ENCODE measurements around the gene IL6R. TPM values are rescaled to one million over a fixed set of nuclear protein-coding genes. Genes with fewer than 3 reads are reported as not detected.
A peak's percentile ranks its signal among the peaks of the same experiment; 100 is the strongest.

Gene IL6R
- total RNA-seq, 4 donors from 2014 or later = 44.7 to 59.4 (median 55.5) TPM

GRCh38 chr1:154425172-154425571 is 20.0 kb downstream of the IL6R start:
- 81 to 88% methylated on average over 5 of the region's 6 CpGs for WGBS, 2 donors (ENCODE audit: low coverage in 1 of 2)
- H3K9me3 ChIP-seq = no peaks in the 10 kb centered on the region
- H3K4me1 ChIP-seq = peaks cover 33 to 100% (median 72%) of the 10 kb centered on the region in 3 donors
- no peak overlapping the region for H3K4me3 ChIP-seq
- TF ChIP-seq POLR2A (IDR thresholded peaks at IDR 0.05) (no peak), EP300 (IDR thresholded peaks at IDR 0.05) (no peak), POLR2AphosphoS5 (IDR thresholded peaks at IDR 0.05) (no peak)
- TF ChIP-seq, protein P1, sequence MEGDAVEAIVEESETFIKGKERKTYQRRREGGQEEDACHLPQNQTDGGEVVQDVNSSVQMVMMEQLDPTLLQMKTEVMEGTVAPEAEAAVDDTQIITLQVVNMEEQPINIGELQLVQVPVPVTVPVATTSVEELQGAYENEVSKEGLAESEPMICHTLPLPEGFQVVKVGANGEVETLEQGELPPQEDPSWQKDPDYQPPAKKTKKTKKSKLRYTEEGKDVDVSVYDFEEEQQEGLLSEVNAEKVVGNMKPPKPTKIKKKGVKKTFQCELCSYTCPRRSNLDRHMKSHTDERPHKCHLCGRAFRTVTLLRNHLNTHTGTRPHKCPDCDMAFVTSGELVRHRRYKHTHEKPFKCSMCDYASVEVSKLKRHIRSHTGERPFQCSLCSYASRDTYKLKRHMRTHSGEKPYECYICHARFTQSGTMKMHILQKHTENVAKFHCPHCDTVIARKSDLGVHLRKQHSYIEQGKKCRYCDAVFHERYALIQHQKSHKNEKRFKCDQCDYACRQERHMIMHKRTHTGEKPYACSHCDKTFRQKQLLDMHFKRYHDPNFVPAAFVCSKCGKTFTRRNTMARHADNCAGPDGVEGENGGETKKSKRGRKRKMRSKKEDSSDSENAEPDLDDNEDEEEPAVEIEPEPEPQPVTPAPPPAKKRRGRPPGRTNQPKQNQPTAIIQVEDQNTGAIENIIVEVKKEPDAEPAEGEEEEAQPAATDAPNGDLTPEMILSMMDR (IDR thresholded peaks at IDR 0.05) = no peak
- H3K27ac ChIP-seq = peak overlapping the region in 3 of 4 donors; percentile 34 to 97 (median 84)
- H3K36me3 ChIP-seq = peaks cover 0 to 11% of the 10 kb centered on the region in 2 donors
- no peak for ATAC-seq
- no peaks in the 10 kb centered on the region for H3K27me3 ChIP-seq

DNA sequence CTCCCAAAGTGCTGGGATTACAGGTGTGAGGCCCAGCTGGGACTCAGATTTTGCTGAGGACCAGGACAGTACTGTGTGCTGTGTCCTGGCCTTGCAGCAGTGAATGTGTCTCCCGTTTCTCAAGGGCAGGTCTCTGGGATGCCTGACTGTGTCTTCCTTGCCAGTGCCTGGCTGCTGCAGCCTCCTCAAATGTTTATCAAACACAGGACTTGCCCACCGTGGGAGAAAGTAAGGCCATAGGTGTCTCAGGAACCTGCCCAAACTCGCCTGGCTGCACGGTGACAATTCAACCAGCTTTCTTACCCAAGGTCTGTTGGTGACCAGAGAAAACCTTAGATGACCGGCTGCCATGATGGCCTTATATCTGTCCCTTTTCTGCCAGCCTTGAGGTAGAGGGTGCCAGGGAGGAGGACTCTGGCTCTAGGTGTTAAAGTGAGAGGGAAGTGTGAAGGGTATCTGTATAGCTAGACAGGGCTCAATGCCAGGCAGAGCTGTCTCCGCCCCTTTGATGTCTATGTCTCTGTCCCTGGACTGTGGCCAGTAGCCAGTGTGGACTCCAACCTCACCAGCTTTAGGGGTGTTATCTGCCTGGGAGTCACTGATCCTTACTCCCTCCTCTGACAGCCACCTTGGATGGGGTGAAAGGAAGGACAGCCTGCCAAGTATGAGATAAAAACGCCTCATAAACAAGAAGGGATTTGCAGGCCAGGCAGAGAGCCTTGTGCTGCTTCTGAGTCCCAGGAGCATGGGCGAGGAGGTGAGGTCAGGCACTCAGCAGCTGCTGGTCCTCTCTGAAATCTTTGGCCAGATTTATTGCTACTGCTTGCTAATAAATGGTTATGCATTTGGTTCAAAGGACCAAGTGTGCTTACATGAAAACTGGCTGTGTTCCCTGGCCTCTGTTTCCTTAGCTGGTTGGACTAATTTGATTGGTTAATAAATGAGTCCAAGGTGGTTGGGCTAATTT is 22.3 kb downstream of the IL6R start:
- H3K4me1 ChIP-seq = peaks cover 25 to 100% (median 67%) of the 10 kb centered on the region in 3 donors
- no peaks in the 10 kb centered on the region for H3K9me3 ChIP-seq

GRCh38 chr1:154429118-154429517 is 24.0 kb downstream of the IL6R start:
- Histone ChIP-seq H3K36me3 (peaks cover 0 to 22% of the 10 kb centered on the region in 2 donors), H3K27ac (peak overlapping the region; percentile 55 to 97 (median 88)), H3K9me3 (no peaks in the 10 kb centered on the region), H3K4me3 (no peak overlapping the region), H3K27me3 (no peaks in the 10 kb centered on the region), H3K4me1 (peaks cover 26 to 100% (median 55%) of the 10 kb centered on the region in 3 donors)
- no peak for ATAC-seq
- WGBS, 2 donors (ENCODE audit: low coverage in 1 of 2) = 73% methylated on average over 5 of the region's 15 CpGs; no CpG with 5 or more reads in 1 of the 2 donors
- TF ChIP-seq POLR2AphosphoS5 (IDR thresholded peaks at IDR 0.05) (no peak), EP300 (IDR thresholded peaks at IDR 0.05) (no peak), POLR2A (IDR thresholded peaks at IDR 0.05) (no peak)
- TF ChIP-seq, protein P1 (IDR thresholded peaks at IDR 0.05) = no peak

More for the DNA sequence above, 22.3 kb downstream of the IL6R start:
- Histone ChIP-seq H3K36me3 (peaks cover 0 to 22% of the 10 kb centered on the region in 2 donors), H3K4me3 (no peak overlapping the region), H3K27me3 (no peaks in the 10 kb centered on the region), H3K27ac (peak overlapping the region; percentile 55 to 97 (median 88))
- peak; percentile 64 for ATAC-seq
- WGBS, 2 donors (ENCODE audit: low coverage in 1 of 2) = 0 to 34% methylated on average over 1 to 5 of the region's 8 CpGs
- TF ChIP-seq, protein P1 (IDR thresholded peaks at IDR 0.05) = no peak
- peak; percentile 85 for TF ChIP-seq POLR2AphosphoS5 (IDR thresholded peaks at IDR 0.05)

DNA sequence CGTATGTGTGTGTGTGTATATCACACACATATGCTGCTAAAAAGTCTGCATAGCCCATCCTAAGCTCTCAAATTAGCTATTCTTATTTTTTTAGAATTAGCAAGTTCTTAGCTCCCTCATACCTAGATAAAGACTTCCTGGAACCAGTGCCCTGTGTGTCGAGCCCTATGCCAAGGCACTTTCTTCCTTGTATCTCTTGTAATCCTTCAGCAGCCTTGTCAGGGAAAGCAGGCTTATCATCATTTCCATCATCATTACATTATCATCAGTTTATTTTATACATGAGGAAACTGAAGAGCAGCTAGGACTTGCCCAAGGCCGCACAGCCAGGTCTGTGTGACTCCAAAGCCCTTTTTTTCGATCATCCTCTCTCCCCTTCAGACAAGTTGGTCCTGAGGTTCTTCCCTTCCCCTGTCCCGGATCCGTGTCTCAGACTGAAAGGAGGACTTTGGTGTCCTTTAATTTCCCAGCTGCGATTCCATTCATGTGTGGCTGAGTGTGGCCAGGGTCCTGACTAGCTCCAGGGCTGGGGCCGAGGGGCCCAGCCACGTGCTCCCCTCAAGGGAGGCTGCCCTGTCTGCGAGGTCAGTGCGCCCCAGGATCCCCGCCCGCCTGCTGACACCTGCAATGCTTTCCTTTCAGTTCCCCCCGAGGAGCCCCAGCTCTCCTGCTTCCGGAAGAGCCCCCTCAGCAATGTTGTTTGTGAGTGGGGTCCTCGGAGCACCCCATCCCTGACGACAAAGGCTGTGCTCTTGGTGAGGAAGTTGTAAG is 24.9 kb downstream of the IL6R start:
- Histone ChIP-seq H3K4me3 (no peak overlapping the region), H3K9me3 (no peaks in the 10 kb centered on the region), H3K4me1 (peaks cover 19 to 100% (median 54%) of the 10 kb centered on the region in 3 donors), H3K27ac (peak overlapping the region in 3 of 4 donors; percentile 84 to 97 (median 93)), H3K36me3 (peaks cover 0 to 25% of the 10 kb centered on the region in 2 donors), H3K27me3 (no peaks in the 10 kb centered on the region)
- ATAC-seq = no peak
- TF ChIP-seq, protein P1 (IDR thresholded peaks at IDR 0.05) = no peak
- TF ChIP-seq POLR2AphosphoS5 (IDR thresholded peaks at IDR 0.05) = no peak
- TF ChIP-seq EP300 (IDR thresholded peaks at IDR 0.05) = no peak
- TF ChIP-seq POLR2A (IDR thresholded peaks at IDR 0.05) = no peak
- 84 to 91% methylated on average over 3 to 4 of the region's 17 CpGs for WGBS, 2 donors (ENCODE audit: low coverage in 1 of 2)
